Liver (tissue), 3 donors: ENCODE data around the gene GAN.

Source experiments
- ATF3 ChIP-seq: IDR thresholded peaks from 2 replicates; pipeline ENCODE4 v1.6.1; 2016; ENCODE audit warnings: antibody characterized with exemption
- CTCF ChIP-seq: fragments of 150-350 bp; IDR thresholded peaks from 2 replicates; pipeline ENCODE4 v1.5.1; 2017; ENCODE audit warnings: improper control_type of control experiment, low read depth, low read length; ENCODE audit not compliant: missing input control
- EGR1 ChIP-seq, 2 donors: IDR thresholded peaks; 2 replicates each; pipeline ENCODE4 v1.6.1; 2016 to 2018; ENCODE audit warnings: antibody characterized with exemption in 2 of 2, low read depth in 2 of 2
- FOXA1 ChIP-seq: IDR thresholded peaks from 2 replicates; pipeline ENCODE4 v1.6.1; 2016; ENCODE audit warnings: antibody characterized with exemption
- HNF4G ChIP-seq: IDR thresholded peaks from 2 replicates; pipeline ENCODE4 v1.6.1; 2016; ENCODE audit warnings: antibody characterized with exemption
- JUND ChIP-seq, 2 donors: IDR thresholded peaks; 2 replicates each; pipeline ENCODE4 v1.6.1; 2016; ENCODE audit warnings: antibody characterized with exemption in 2 of 2
- MAX ChIP-seq: IDR thresholded peaks from 2 replicates; pipeline ENCODE4 v1.6.1; 2016; ENCODE audit warnings: antibody characterized with exemption
- RAD21 ChIP-seq, 2 donors: IDR thresholded peaks; 2 replicates each; pipeline ENCODE4 v1.6.1; 2016; ENCODE audit warnings: antibody characterized with exemption in 2 of 2, mild to moderate bottlenecking in 2 of 2
- REST ChIP-seq: IDR thresholded peaks from 2 replicates; pipeline ENCODE4 v1.6.1; 2016; ENCODE audit warnings: antibody characterized with exemption, mild to moderate bottlenecking
- RXRA ChIP-seq, 2 donors: IDR thresholded peaks; 2 replicates each; pipeline ENCODE4 v1.6.1; 2017 to 2018; ENCODE audit warnings: antibody characterized with exemption in 2 of 2, mild to moderate bottlenecking in 1 of 2
- SP1 ChIP-seq: IDR thresholded peaks from 2 replicates; pipeline ENCODE4 v1.6.1; 2018; ENCODE audit warnings: antibody characterized with exemption, mild to moderate bottlenecking
- TAF1 ChIP-seq: conservative IDR thresholded peaks from 2 replicates; pipeline ENCODE4 v1.6.1; 2016; ENCODE audit warnings: antibody characterized with exemption, mild to moderate bottlenecking
- YY1 ChIP-seq: IDR thresholded peaks from 2 replicates; pipeline ENCODE4 v1.6.1; 2016; ENCODE audit warnings: antibody characterized with exemption, mild to moderate bottlenecking
- ZBTB33 ChIP-seq: IDR thresholded peaks from 2 replicates; pipeline ENCODE4 v1.6.1; 2016; ENCODE audit warnings: antibody characterized with exemption
- donor health status: healthy.
- donor health status: healthy.

- TF ChIP-seq RXRA (IDR thresholded peaks at IDR 0.05): no peak
- TF ChIP-seq CTCF: no peak
- no peak for TF ChIP-seq YY1
- no peak for TF ChIP-seq SP1
- TF ChIP-seq TAF1: no peak
- TF ChIP-seq REST: no peak
- no peak for TF ChIP-seq RAD21 (IDR thresholded peaks at IDR 0.05)
- TF ChIP-seq JUND (IDR thresholded peaks at IDR 0.05): no peak
- TF ChIP-seq ATF3: no peak
- no peak for TF ChIP-seq HNF4G
- TF ChIP-seq ZBTB33: no peak
- no peak for TF ChIP-seq FOXA1
- TF ChIP-seq MAX: no peak
- TF ChIP-seq EGR1 (IDR thresholded peaks at IDR 0.05; ENCODE audit: low read depth in 2 of 2): no peak
Measured at GRCh38 chr16:81360135-81360534, 45.4 kb downstream of the GAN start.
